ENCODE measurements around the gene COG2.
A peak's percentile ranks its signal among the peaks of the same experiment; 100 is the strongest.
"Not testable (repeated sequence)": the region's sequence is repeated elsewhere in the genome, so short reads cannot be mapped to it uniquely, and the experiment has no call there.

The COG2 gene

DNA sequence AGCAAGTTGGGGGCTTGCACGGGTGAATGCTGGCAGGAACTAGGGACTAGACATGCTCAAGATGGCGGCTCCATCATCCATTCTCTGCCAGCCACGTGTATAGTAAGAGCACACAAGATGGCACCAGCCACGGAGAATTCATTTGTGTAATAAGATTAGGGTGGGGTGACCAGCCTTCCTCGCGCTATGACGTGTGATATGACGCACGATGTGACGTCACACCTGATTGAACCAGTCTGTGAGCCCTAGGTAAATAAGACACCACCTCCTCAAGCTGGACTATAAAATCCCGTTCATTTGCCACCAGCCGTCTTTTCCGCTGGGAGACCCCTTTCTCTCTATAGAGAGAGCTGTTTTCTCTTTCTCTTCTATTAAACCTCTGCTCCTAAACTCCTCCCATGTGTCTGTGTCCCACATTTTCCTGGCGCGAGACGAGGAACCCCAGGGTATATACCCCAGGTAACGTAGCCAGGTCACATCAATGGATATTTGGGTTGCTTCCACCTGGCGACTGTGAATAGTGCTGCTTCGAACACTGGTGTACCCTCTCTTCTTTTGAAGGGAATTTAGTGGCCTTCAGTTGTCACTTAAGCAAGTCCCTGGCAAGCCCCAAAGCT is 18.1 kb upstream of the COG2 start:
- DNase-seq (ENCODE audit: low spot score): no peak

DNA sequence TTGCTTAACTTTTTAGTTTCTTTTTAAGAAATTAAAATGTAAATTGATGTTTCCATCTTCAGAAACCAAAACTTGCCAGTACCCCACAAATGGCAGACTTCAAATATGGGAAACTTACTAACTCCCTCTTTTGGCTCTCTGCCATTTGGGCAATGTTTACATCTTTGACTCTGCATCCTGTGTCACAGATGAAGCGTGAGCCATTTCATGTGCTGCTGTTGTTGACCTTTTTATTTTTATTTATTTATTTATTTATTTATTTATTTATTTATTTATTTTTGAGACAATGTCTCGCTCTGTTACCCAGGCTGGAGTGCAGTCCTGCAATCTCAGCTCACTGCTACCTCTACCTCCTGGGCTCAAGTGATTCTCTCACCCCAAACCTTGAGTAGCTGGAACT is 16.0 kb upstream of the COG2 start:
- DNase-seq (ENCODE audit: low spot score): no peak

DNA sequence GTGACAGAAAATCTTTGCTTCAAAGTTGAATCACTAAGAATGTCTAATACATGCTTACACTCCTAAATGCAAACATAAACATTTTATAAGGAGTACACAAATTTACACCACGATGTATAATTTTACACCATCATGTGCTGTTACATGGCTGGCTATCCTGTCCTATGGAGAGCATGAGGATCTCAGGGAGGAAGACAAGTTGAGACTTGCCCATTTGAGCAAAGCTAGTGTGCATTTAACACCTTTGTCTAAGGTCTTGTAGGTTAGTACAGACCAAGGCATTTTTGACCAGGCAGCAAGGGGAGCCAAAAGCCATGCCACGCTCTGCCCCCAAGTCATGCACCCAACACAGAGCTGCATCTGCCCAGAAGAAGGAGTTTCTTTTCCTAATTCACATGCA is 14.5 kb upstream of the COG2 start:
- DNase-seq (ENCODE audit: low spot score): no peak

DNA sequence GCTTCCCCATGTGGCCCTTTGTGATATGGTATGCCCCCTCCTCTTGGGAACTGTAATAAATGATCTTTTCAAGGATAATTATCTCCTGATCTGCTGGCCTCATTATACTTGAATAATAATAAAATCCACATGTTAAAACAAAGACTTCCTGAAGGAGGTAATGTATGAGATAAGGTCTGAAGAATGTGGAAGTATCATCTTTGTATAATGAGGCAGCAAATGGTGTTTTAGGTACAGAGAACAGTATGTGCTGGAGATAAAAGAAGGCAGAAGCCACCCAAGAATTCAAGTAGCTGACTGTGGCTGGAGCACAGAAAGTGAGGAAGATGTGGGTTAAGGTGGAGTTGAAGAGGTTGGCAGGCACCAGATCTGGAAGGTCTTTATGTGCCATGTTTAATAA is 12.8 kb upstream of the COG2 start:
- DNase-seq (ENCODE audit: low spot score): no peak

DNA sequence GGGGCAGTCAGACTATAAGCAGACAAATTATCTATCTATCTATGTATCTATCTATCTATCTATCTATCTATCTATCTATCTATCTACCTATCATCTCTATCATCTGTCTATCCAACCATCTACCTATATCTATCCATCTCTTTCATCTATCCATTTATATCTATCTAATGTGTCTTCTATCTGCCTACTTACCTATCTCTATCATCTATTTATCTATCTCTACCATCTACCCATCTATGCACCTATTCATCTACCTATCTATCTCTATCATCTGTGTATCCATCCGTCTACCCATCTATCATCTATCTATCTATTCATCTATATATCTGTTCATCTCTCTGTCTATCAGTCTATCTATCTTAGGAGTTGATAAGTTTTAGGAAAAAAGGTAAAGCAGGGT is 10.8 kb upstream of the COG2 start:
- DNase-seq (ENCODE audit: low spot score): no peak

DNA sequence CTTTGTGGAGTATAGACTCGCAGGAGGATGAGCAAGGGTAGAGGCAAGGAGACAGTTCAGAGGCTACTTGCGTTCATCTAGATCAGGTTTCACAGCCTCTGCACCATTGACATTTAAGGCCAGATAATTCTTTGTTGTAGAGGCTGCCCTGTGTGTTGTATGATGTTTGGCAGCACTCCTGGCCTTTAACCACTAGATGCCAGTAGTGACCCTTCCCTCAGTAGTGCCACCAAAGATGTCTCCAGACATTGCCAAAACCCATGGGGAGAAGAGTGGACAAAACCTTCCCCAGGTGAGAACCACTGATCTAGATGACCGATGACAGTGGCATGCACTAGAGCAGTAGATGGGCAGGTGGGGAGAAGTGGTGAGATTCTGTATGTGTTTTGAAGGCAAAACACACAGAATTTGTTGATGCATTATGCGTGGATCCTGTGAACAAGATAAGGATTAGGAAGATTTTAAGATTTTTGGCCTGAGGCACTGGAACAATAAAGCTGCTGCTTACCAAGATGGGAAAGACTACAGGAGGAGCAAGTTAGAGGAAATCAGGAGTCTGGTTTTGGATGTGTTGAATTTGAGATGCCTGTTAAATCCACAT is 9.9 kb upstream of the COG2 start:
- peak; percentile 29 for DNase-seq (ENCODE audit: low spot score)

DNA sequence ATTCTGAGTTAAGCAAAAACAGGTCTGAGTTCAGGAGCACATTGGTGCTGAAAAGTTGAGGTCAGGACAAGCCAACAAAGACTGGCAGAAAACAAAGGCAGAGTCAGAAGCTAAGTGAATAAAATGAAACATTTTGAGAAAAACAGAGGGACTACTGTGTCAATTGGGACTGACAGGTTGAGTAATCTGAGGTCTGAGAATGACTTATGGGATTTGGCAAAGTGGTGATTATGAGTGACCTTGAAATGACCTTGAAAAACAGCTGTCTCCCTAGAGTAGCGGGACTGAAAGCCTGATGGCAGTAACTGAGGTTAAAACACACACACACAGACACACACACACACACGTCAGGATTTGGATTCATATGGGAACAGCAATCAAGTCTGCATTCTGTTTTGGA is 8.8 kb upstream of the COG2 start:
- no peak for DNase-seq (ENCODE audit: low spot score)

DNA sequence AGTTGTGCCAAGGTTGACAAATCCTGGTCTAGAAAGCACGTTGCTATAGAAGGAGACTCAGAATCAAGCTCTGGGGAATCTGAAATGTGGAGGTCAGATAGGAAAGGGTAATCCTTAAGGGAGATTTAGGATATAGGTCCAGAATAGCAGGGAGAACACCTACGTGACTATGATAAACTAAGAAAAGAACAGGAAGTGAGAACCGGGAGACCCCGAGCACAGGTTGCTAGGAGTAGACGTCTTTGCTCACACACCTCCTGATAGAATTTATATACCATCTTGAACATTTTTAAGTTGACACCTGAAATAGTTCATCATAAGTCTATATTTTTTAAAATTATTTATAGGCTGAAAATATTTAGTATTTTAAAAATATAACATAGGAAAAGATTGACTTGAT is 7.9 kb upstream of the COG2 start:
- DNase-seq (ENCODE audit: low spot score): no peak

DNA sequence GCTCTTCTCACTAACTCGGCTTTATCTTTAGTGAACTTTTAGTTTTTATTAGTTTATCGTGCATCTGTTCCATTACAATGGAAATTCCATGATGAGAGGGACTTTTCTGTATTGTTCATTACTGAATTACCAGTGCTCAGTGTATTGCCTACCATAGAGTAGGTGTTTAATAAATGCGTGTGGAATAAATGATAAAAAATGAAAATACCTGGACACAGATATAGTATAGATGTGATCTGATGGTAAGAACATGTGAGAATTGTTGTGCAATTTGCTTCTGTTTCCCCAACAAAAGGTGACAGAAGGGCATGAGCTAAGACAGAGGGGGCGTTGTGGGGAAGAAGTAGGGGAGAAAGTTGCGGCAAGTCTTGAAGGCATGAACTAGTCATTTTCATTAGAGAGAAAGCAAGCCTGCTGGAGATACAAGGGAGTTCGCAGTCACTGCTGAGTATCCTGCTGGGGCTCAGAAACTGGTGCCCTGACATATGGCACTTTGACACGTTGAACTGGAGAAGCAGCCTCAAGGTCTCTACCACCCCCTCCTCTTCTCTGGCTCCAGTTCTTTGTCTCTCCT is 5.6 kb upstream of the COG2 start:
- no peak for DNase-seq (ENCODE audit: low spot score)

DNA sequence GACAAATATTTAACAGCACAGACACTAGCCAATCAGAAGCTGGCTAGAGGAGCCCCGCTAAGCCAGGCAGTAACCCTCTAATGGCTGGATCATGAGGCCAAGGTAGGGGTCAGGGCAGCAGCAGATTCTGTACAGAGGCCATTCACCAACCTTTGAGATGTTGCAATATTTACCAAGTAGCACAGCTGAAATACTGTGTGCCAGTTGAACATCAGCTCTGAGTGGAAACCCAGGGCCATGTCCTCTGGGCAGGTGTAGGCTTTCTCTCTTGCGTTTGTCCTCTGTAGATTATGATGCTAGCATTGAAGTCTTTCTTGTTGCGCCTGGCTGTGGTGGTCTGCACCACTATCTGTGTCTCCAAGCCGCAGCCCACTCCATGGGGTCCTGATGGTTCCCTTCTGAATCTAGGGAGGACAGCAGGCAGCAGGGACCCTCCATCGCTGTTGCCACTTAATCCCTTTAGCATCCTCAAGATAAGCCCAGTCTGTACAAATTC is 2.5 kb upstream of the COG2 start:
- DNase-seq (ENCODE audit: low spot score): peak; percentile 68

DNA sequence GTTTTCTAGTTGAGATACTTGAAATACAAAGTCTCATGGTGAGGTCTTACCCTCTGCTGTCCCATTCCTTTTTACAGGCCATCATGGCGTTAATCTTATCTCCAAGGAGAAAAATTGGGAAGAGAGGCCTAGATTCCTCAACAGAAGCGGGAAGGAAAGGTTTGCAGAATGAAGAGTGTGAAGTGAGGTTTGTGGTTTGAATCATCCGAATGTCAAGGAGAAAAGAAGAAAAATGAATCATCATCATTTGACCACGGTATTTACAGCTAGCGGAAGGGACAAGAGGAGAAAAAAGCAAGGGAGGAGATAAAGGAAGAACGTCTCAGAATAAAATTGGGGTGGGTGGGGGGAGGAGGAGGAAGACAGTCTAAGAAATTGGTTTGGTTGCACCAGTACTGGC is 935 bp upstream of the COG2 start:
- DNase-seq (ENCODE audit: low spot score): no peak

DNA sequence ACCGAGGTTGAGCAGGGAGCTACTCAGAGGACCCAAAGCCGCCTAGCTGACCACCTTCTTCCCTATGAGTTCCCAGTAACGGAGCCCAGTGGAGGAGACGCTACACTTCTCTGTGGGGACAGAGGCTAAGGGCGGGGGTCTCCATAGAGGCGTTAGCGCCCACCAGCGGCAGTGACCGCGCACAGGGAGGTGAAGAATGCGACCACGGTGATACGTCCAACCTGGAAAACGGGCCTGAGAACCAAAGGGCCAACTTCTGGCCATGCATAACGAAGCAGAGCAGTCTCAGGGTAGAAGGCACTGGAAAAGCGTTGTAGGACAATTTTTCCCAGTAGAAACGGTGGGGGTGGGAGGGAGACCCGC is 400 bp upstream of the COG2 start:
- no peak for DNase-seq (ENCODE audit: low spot score)

DNA sequence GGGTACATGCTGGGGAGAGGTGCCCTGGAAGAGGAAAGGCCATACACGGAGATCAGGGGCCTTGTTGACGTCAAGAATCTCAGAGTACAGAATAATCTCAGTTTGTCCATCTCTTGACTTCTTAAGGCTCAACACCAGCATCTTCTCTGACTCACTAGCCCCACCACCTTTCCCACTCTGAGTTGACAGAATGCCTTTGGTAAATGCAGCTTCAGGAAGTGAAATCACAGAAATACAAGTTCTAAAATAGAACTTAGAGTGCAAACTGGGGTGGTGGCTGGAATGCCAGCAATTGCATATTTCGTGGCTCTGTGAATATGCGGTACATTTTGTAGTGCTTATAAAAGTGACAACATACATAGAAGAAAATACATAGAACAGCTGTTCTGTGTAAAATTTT is 1.6 kb downstream of the COG2 start:
- no peak for DNase-seq (ENCODE audit: low spot score)

DNA sequence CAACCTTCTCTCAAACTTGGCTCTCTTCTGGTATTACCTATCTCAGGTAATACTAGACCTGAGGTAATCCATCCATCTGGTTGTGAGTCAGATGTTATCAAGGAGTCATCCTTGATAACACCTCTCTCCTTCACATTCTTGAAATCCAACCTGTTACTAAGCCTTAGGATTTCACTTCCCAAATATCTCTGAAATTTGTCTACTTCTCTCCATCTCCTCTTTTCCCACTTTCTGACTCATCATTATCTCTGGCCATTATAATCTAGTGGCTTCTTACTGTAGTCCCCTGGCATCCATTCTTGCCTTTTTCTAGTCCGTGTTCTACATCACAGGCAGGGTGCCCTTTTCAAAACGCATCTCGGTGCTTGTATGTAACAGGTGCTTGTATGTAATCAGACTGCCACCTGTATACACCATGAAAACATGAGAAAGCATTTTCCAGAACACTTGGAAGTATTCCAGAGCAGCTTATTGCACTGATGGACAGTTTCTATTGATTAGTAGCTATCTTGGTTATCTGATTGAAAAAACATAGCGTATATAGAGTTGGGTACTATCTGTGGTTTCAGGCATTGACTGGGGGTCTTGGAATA is 4.5 kb downstream of the COG2 start:
- DNase-seq (ENCODE audit: low spot score): no peak

DNA sequence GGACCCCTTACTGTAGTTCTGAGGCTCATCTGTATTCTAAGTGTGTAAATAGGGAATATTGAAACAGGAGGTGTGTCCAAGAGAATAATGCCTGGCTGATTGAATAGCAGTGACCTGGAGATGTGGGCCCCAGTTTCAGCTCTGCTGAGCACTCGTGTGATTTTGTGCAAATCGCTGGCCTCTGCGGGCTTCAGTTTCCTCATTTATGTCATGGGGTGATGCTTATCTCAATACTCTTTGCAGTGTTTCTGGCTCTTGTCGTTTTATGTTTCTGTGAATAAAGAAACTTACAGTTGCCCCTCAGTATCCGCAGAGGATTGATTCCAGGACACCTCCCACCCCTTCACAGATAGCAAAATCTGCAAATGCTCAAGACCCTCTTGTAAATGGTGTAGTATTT is 5.0 kb downstream of the COG2 start:
- no peak for DNase-seq (ENCODE audit: low spot score)

DNA sequence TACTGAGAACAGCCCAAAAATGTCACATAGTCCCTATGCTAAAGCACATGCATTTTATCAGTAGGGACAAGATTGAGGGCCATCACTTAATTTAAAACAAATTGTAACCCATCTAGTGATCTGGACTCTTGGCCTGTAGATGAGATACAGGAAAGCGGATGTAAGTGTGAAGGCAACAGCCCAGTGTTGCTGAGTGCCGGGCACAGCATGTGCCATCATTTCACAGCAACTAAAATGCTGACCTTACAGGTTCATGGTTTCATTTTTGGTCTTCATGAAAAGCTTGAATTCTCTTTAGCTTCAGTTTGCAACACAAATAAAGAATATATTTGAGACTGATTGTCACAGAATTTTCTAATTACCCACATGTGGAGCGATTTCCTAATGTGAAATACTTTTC is 5.8 kb downstream of the COG2 start:
- DNase-seq (ENCODE audit: low spot score): no peak

DNA sequence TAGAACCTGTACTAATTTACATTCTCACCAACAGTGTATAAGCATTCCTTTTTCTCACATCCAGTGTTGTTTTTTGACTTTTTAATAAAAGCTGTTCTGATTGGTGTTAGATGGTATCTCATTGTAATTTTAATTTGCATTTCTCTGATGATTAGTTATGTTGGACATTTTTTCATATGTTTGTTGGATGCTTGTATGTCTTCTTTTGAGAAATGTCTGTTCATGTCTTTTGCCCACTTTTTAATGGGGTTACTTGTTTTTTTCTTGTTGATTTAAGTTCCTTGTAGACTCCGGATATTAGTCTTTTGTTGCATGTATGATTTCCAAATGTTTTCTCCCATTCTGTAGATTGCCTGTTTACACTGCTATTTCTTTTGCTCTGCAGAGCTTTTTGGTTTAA is 8.0 kb downstream of the COG2 start:
- DNase-seq (ENCODE audit: low spot score): no peak

DNA sequence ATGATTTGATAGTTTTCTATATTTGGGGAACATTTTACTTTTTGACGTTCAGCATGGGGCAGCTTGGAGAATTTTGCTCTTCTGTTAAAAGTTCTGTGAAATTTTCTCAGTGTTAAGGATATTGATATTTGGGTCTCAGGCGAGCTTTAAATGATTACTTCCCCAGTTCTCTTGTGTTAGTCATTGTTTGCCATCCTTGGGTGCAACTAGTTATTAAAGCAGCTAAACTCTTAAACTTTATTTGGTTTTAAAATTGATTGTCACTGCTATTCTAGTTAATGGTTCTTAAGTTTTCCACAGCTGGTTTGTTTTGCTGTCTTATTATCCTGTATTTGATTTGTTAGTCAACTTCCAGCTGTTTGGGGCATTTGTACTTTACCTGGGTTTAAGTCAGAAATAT is 9.0 kb downstream of the COG2 start:
- no peak for DNase-seq (ENCODE audit: low spot score)

DNA sequence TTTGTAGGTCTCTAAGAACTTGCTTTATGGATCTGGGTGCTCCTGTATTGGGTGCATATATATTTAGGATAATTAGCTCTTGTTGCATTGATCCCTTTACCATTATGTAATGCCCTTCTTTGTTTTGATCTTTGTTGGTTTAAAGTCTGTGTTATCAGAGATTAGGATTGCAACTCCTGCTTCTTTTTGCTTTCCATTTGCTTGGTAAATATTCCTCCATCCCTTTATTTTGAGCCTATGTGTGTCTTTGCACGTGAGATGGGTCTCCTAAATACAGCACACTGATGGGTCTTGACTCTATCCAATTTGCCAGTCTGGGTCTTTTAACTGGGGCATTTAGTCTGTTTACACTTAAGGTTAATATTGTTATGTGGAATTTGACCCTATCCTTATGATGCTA is 14.4 kb downstream of the COG2 start:
- not testable (repeated sequence) for DNase-seq (ENCODE audit: low spot score)

DNA sequence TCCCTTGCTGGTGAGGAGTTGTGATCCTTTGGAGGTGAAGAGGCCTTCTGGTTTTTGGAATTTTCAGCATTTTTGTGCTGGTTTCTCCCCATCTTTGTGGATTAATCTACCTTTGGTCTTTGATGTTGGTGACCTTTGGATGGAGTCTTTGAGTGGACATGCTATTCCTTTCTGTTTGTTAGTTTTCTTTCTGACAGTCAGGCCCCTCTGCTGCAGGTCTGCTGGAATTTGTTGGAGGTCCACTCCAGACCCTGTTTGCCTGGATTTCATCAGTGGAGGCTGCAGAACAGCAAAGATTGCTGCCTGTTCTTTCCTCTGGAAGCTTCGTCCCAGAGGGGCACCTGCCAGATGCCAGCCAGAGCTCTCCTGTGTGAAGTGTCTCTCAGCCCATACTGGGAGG is 15.8 kb downstream of the COG2 start:
- not testable (repeated sequence) for DNase-seq (ENCODE audit: low spot score)

DNA sequence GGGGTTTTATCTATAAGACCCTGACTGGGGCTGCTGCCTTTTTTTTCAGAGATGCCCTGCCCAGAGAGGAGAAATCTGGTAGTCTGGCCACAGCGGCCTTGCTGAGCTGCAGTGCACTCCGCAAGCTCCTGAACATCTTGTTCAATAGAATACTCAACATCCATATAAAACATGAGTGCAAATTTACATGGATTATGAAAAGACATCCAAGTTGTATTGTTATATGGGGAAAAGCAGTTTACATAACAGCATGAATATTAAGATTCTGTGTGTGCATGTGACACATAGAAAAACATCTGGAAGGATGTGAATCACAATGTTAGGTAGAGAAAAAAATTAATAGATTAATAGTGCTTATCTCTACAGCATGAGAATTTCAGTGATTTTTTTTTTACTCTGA is 16.4 kb downstream of the COG2 start:
- DNase-seq (ENCODE audit: low spot score): no peak

DNA sequence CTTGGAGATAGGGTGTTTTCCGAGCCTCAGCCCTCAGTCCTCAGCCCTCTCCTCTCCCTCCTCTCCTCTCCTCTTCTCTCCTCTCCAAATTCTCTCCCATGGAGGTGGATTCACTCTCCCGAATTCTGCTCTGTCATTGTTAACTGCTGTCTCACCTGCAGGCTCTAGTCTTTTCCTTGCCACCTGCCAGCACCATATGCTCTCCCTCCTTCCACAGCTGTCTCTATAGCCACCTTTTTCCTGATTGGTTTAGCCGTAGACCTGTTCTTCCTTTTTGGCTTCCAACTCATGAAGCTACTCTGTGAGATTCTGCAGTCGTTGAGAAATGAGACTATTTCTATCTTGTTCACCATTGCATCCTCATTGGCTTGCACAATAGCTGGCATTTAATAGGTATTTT is 19.7 kb downstream of the COG2 start:
- DNase-seq (ENCODE audit: low spot score): no peak

DNA sequence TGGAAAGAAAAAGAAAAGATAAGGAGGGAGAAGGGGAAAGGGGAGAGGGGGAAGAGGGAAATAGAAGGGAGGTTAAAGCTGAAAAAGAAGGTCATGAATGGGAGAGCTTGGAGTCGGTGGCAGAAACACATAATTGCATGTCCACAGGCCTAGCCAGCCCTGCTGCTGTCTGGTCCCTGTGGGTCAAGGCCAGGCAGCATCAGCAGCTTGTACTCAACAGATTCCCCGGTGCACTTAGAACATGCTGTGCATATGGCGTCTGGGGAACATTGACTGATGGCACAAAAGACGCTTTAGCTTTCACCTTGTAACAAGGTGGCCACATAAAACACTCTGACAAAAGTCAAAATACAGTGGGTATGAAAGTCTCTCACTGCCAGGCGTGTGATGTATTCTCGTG is 25.9 kb downstream of the COG2 start:
- DNase-seq (ENCODE audit: low spot score): no peak

DNA sequence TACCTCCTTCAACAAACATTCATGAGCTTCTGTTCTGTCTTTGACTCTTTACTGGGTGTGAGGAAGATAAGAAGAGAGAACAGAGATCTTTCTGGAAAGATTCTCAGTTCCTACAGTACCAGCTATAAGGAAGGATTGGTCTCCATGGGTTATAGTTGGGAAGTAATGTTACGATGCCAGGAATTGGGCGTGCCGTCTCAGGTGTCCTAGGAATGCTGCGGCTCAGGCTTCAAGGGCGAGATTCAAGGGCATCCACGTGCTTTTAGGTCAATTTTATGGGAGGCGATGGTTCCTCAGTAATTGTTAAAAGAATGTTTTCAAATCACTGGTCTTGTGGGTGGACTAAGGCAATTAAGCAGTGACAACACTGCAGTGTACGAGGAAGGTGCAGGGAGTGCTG is 27.3 kb downstream of the COG2 start:
- no peak for DNase-seq (ENCODE audit: low spot score)
